ENCODE results near the gene TMEM140. TPM values are rescaled to one million over a fixed set of nuclear protein-coding genes. Genes with fewer than 3 reads are reported as not detected.
A peak's percentile ranks its signal among the peaks of the same experiment; 100 is the strongest.

The TMEM140 gene
- polyA plus RNA-seq, 3 donors = 6.2 to 26.2 (median 14.7) TPM

GRCh38 chr7:135154734-135155133 is 6.9 kb downstream of the TMEM140 start:
- H3K27ac ChIP-seq (ENCODE audit: low read depth, low read length) = no peak overlapping the region
- 93 to 99% (median 98%) methylated on average over 1 of the region's 1 CpG for WGBS, 3 donors

GRCh38 chr7:135156290-135156689 is 8.4 kb downstream of the TMEM140 start:
- 84 to 92% (median 91%) methylated on average over 1 of the region's 1 CpG for WGBS, 3 donors
- H3K27ac ChIP-seq (ENCODE audit: low read depth, low read length) = no peak overlapping the region

GRCh38 chr7:135158141-135158655 is 10.3 kb downstream of the TMEM140 start:
- WGBS, 3 donors = 100% methylated on average over 1 of the region's 1 CpG
- no peak overlapping the region for H3K27ac ChIP-seq (ENCODE audit: low read depth, low read length)

- WGBS, 3 donors = 48 to 80% (median 54%) methylated on average over 6 of the region's 6 CpGs
- H3K27ac ChIP-seq (ENCODE audit: low read depth, low read length) = no peak overlapping the region
Measured at GRCh38 chr7:135158874-135159273, 11.0 kb downstream of the TMEM140 start.

- no peak overlapping the region for H3K27ac ChIP-seq (ENCODE audit: low read depth, low read length)
- 85 to 93% (median 85%) methylated on average over 2 of the region's 2 CpGs for WGBS, 3 donors
Measured at GRCh38 chr7:135159359-135160085, 11.7 kb downstream of the TMEM140 start.

GRCh38 chr7:135160098-135160857 is 12.4 kb downstream of the TMEM140 start:
- H3K27ac ChIP-seq (ENCODE audit: low read depth, low read length) = no peak overlapping the region
- 46 to 81% (median 47%) methylated on average over 5 of the region's 5 CpGs for WGBS, 3 donors

GRCh38 chr7:135160858-135161653 is 13.2 kb downstream of the TMEM140 start:
- peak overlapping the region; percentile 7 for H3K27ac ChIP-seq (ENCODE audit: low read depth, low read length)
- 35 to 60% (median 39%) methylated on average over 9 of the region's 9 CpGs for WGBS, 3 donors

GRCh38 chr7:135161669-135162068 is 13.8 kb downstream of the TMEM140 start:
- WGBS, 3 donors = 57 to 81% (median 63%) methylated on average over 6 of the region's 6 CpGs
- peak overlapping the region; percentile 7 for H3K27ac ChIP-seq (ENCODE audit: low read depth, low read length)

GRCh38 chr7:135162382-135163001 is 14.6 kb downstream of the TMEM140 start:
- H3K27ac ChIP-seq (ENCODE audit: low read depth, low read length) = no peak overlapping the region
- 95 to 98% (median 97%) methylated on average over 2 of the region's 2 CpGs for whole genome bisulfite sequencing, 3 donors

GRCh38 chr7:135164357-135165061 is 16.6 kb downstream of the TMEM140 start:
- 71 to 83% (median 73%) methylated on average over 18 of the region's 18 CpGs for WGBS, 3 donors
- no peak overlapping the region for H3K27ac ChIP-seq (ENCODE audit: low read depth, low read length)

- H3K27ac ChIP-seq (ENCODE audit: low read depth, low read length) = no peak overlapping the region
- 68 to 70% (median 69%) methylated on average over 4 of the region's 4 CpGs for WGBS, 3 donors
Measured at GRCh38 chr7:135165862-135166261, 18.0 kb downstream of the TMEM140 start.

GRCh38 chr7:135166338-135166990 is 18.6 kb downstream of the TMEM140 start:
- peak overlapping the region; percentile 34 for H3K27ac ChIP-seq (ENCODE audit: low read depth, low read length)

GRCh38 chr7:135167365-135167917 is 19.6 kb downstream of the TMEM140 start:
- H3K27ac ChIP-seq (ENCODE audit: low read depth, low read length) = no peak overlapping the region
- WGBS, 3 donors = 66 to 82% (median 66%) methylated on average over 11 to 12 of the region's 12 CpGs

More at GRCh38 chr7:135166338-135166990, 18.6 kb downstream of the TMEM140 start:
- 47 to 89% (median 48%) methylated on average over 18 of the region's 18 CpGs for WGBS, 3 donors

- H3K27ac ChIP-seq (ENCODE audit: low read depth, low read length) = no peak overlapping the region
- 48 to 65% (median 52%) methylated on average over 7 to 8 of the region's 9 CpGs for WGBS, 3 donors
Measured at GRCh38 chr7:135168001-135168400, 20.1 kb downstream of the TMEM140 start.

- H3K27ac ChIP-seq (ENCODE audit: low read depth, low read length) = no peak overlapping the region
- 89 to 95% (median 89%) methylated on average over 13 of the region's 13 CpGs for WGBS, 3 donors
Measured at GRCh38 chr7:135168489-135169140, 20.7 kb downstream of the TMEM140 start.

- 40 to 52% (median 44%) methylated on average over 11 of the region's 11 CpGs for whole genome bisulfite sequencing, 3 donors
- no peak overlapping the region for H3K27ac ChIP-seq (ENCODE audit: low read depth, low read length)
Measured at GRCh38 chr7:135169141-135169963, 21.5 kb downstream of the TMEM140 start.

Measured in adipose tissue (tissue), 3 donors.